ENCODE data around the gene PSPN.

Gene PSPN

GRCh38 chr19:6375411-6376010 lies at the start of gene PSPN:
Gene PSPN, minus strand, starts transcription at chr19:6375933. Its CDS starts 84 bp downstream, at chr19:6375849.
- DNase-seq (ENCODE audit: low read depth) = no peak

GRCh38 chr19:6424939-6425731 lies 49.4 kb upstream of the PSPN start:
- DNase-seq (ENCODE audit: low read depth) = peak; percentile 100

GRCh38 chr19:6424195-6424938 lies 48.6 kb upstream of the PSPN start, which contains the start of gene KHSRP:
Gene KHSRP, minus strand, starts transcription at chr19:6424811. Its CDS starts 110 bp downstream, at chr19:6424701.
- DNase-seq (ENCODE audit: low read depth) = no peak

GRCh38 chr19:6423499-6424194 lies 47.9 kb upstream of the PSPN start:
- DNase-seq (ENCODE audit: low read depth) = peak; percentile 8

- no peak for DNase-seq (ENCODE audit: low read depth)
These were observed 45.6 kb upstream of the PSPN start for GRCh38 chr19:6421075-6422014.

GRCh38 chr19:6418562-6418932 lies 42.8 kb upstream of the PSPN start:
- no peak for DNase-seq (ENCODE audit: low read depth)

- no peak for DNase-seq (ENCODE audit: low read depth)
These were observed 42.2 kb upstream of the PSPN start for GRCh38 chr19:6417713-6418561.

GRCh38 chr19:6416658-6417405 lies 41.1 kb upstream of the PSPN start:
- no peak for DNase-seq (ENCODE audit: low read depth)

GRCh38 chr19:6415591-6416190 lies 40.0 kb upstream of the PSPN start:
- no peak for DNase-seq (ENCODE audit: low read depth)

- no peak for DNase-seq (ENCODE audit: low read depth)
These were observed 39.3 kb upstream of the PSPN start for GRCh38 chr19:6414793-6415590.

GRCh38 chr19:6413721-6414643 lies 38.2 kb upstream of the PSPN start:
- no peak for DNase-seq (ENCODE audit: low read depth)

- no peak for DNase-seq (ENCODE audit: low read depth)
These were observed 37.6 kb upstream of the PSPN start for GRCh38 chr19:6413291-6413690.

GRCh38 chr19:6412447-6413091 lies 36.8 kb upstream of the PSPN start:
- DNase-seq (ENCODE audit: low read depth) = no peak

GRCh38 chr19:6412061-6412446 lies 36.3 kb upstream of the PSPN start:
- no peak for DNase-seq (ENCODE audit: low read depth)

- no peak for DNase-seq (ENCODE audit: low read depth)
These were observed 33.6 kb upstream of the PSPN start for GRCh38 chr19:6409346-6409745.

GRCh38 chr19:6406401-6406800 lies 30.7 kb upstream of the PSPN start:
- DNase-seq (ENCODE audit: low read depth) = no peak

All from HS-5 (cell line).